PFSK-1 (cell line): ENCODE data around the gene XRRA1.

Experiments
- POLR2AphosphoS5 ChIP-seq: IDR thresholded peaks from 2 replicates; pipeline ENCODE4 v1.6.1; 2012; ENCODE audit warnings: low read depth, mild to moderate bottlenecking, control low read depth, low read length, moderate library complexity
- SIN3A ChIP-seq: IDR thresholded peaks from 2 replicates; pipeline ENCODE4 v1.6.1; 2012; ENCODE audit warnings: mild to moderate bottlenecking, low read length, moderate library complexity, borderline replicate concordance; ENCODE audit not compliant: insufficient read depth

GRCh38 chr11:74818283-74818946 is 130.5 kb downstream of the XRRA1 start:
- no peak for TF ChIP-seq POLR2AphosphoS5
- TF ChIP-seq SIN3A, result no peak
